ENCODE data around the gene SEC11C.

SEC11C gene

DNA sequence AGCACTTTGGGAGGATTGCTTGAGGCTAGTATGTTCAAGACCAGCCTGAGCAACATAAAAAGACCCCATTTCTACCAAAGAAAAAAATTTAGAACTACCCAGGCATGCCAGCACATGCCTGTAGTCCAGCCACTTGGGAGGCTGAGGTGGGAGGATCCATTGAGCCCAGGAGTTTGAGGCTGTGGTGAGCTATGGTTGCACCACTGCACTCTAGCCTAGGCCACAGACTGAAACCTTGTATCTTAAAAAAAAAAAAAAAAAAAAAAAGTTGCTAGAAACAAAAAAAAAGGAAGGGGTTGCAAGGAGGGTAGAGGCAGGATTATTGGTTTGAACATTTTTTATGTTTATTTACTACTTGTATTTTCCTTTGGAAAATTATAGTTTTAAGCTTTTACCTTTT, 4.8 kb downstream of the SEC11C start:
- DNase-seq (ENCODE audit: low read depth in 2 of 2) = no peak

DNA sequence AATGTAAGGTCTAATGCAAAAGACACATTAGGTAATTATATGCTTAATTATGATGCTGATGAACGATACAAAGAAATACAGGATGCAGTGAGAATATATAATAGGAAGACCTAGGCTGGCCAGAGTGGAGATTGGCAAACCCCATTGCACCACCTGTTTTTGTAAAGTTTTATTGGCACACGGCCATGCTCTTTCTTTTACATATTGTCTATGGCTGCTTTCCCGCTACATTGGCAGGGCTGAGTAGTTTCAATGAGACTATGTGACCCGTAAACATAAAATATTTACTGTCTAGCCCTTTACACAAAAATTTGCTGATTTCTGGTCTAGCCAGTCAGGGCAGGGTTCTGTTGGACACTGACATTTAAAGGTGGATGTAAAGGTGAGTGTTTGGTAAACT, 5.4 kb downstream of the SEC11C start:
- no peak for DNase-seq (ENCODE audit: low read depth in 2 of 2)

DNA sequence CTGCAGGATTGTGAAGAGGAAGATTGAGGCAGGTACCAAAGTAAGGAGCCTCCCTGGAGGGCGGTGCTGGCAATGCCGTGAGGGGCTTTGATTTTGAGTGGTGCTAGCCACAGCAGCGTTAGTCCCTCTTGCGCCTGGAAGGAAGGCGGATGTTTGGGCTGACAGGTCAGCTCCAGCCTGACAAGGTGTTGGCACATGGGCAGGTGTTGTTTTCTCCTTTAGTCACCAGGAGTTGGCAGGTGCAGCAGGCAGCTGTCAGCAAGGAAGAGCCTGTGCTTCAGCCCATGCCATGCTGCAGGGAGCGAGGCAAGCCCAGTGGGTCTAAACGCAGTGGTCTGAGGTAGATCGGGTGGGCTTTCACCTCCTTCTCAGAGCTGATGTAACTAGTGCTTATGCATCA, 8.5 kb downstream of the SEC11C start:
- DNase-seq (ENCODE audit: low read depth in 2 of 2) = no peak

DNA sequence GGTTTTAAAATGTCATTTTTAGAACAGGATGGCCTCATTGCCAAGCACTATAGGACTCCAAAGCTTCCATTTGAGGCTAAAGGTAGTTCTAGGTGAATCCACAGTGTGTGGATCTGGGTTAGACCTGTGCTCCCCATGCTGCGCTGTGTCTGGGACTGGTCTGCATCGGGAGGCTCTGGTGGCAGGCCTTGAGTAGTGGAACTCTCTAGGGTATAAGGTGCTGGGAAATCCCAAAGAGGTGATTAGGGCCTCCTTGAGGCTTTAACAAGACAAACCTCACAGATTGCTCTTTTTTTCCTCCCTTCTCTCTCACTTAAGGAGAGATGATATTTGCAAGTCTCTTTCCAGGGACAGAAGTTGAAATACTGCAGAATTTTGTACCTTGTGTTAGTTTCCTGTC, 9.3 kb downstream of the SEC11C start:
- no peak for DNase-seq (ENCODE audit: low read depth in 2 of 2)

DNA sequence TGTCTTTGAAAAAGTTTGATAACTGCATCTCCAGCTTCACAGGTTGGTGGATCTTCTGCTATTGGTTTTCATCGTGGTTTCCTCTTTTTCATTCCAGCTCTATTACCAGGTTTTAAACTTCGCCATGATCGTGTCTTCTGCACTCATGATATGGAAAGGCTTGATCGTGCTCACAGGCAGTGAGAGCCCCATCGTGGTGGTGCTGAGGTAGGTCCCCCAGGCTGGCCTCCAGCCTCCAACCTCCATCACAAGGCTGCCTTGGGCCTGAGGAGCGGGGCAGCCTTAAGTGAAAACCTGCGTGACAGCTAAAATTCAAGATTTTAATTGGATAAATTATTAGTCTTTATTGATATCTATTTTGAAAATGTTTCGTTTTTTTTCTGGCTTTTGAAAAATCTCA, 9.7 kb downstream of the SEC11C start:
- no peak for DNase-seq (ENCODE audit: low read depth in 2 of 2)

DNA sequence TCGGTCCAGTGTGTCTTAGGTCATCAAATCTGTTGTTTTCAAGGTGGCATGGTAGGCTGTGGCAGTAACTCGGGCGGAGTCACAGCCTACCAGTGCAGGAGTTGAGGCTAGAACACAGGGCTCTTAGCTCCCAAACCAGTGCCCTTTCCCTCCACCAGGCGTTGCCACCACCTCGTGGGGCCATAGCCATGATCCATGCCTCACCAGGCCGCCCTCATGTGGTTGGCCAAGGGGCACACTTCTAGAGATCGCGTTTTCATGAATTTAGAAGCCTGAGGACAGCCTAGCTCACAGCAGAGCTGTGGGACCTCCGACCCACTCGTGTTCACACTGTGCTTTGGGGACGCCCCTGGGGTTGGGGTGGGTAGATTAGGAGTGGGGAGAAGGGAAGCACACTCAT, 10.6 kb downstream of the SEC11C start:
- DNase-seq (ENCODE audit: low read depth in 2 of 2) = no peak

DNA sequence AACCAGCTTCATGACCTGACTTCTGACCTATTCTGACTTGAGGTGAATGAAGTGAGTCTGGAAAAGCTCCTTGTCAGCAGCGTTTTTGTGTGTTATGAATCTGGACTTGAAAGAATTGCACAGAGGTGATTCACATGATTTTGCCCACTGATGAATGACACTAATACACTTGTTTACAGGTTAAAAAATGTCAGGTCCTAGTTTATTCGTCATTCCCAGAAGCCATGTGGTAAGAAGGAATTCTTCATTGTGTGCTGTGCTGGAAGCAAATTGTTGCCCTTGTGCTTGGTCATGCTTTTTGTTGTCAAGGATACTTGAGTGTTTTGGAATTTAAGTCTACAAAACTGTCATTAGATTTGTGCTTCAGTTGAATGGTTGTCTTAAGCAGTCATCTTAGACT, 15.5 kb downstream of the SEC11C start:
- DNase-seq (ENCODE audit: low read depth in 2 of 2) = no peak

DNA sequence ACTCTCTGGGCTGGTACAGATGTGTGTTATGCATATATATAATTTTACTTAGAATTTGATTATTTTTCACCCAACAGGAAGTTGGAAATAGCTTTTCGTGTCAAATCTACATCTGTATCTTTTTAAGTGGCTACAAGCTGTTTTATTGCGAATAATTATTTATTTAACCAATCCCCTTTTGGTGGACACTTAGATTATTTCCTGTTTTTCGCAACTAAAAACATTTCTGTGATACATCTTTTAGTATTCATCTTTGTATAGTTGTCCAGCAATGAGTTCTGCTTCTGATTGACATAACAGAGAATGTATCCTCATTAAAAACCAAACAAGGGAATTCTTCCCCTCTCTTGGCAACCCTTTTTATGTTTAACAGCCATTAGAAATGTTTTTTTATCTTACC, 16.6 kb downstream of the SEC11C start:
- DNase-seq (ENCODE audit: low read depth in 2 of 2) = no peak

DNA sequence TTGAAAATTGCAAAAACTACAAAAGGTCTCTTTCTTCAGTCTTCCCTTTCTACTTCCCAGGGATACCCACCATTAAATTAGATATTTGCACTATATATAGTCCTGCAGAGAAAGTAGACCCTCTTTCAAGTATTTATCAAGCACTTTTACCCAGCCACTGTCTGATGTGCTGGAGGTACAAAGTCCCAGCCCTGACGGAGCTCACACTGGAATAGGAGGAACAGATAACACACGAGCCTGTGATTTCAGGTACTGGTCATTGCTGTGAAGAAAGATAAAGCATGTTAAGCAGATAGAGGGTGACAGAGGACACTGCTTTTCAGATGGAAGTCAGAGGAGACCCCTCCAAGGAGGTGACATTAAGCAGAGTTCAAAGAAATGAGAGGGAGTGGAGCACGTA, 19.6 kb downstream of the SEC11C start:
- DNase-seq (ENCODE audit: low read depth in 2 of 2) = no peak

DNA sequence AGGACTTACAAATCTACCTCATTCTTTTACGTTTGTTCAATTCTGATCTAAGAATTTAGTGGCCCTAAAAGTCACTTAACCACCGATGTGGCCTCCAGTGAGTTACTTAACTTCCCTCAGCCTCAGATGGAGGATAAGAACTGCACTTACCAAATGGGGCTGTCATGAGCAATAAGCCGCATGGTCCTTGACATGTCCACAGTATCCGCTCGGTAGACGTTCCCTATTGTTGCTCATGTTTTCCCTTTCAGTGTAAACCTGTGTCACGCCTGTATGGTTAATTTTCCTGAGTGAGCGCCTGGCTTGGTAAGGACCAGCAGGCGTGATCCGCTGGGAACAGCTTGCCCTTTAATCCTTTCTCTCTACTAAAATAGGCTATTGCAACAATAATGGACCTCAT, 20.3 kb downstream of the SEC11C start:
- no peak for DNase-seq (ENCODE audit: low read depth in 2 of 2)

DNA sequence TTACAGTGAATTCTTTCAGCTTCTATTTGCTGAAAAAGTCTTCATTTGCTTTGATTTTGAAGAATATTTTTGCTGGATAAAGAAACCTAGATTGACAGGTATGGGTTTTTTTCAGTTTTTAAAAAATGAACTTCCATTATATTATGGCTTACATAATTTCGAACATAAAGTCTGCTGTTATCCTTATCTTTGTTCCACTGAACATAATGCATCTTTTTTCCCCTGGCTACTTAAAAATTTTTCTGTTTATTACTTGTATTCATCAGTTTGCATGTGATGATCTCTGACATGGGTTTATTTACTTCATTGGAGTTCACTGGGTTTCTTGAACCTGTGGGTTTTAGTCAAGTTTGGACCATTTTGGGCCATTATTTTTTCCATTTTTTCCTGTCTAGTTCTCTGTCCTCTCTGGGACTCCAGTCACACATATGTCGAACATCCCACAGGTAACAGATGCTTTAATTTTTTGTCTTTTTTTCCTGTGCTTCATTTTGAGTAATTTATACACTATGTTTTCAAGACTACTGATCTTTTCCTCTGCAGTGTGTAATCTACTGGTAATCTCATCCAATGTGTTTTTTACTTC, 33.1 kb downstream of the SEC11C start:
- DNase-seq (ENCODE audit: low read depth in 2 of 2) = no peak

DNA sequence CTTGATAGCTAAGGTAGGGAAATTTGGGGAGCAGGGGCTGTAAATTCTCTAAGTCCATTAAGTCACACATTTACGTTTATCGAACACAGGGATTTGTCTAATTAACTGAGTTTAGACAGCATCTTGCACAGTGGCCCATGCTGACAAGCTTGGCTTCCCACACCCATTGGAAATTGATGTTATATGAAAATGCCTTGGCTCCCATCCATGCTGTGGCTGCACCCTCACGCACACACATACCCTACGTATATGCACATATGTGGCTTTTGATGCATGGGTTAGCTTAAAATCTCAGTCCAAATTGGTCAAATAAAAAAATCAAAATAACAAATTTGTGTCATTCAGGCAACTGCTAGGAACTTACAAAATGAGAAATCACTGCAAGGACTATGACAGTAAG, 37.8 kb downstream of the SEC11C start:
- no peak for DNase-seq (ENCODE audit: low read depth in 2 of 2)

DNA sequence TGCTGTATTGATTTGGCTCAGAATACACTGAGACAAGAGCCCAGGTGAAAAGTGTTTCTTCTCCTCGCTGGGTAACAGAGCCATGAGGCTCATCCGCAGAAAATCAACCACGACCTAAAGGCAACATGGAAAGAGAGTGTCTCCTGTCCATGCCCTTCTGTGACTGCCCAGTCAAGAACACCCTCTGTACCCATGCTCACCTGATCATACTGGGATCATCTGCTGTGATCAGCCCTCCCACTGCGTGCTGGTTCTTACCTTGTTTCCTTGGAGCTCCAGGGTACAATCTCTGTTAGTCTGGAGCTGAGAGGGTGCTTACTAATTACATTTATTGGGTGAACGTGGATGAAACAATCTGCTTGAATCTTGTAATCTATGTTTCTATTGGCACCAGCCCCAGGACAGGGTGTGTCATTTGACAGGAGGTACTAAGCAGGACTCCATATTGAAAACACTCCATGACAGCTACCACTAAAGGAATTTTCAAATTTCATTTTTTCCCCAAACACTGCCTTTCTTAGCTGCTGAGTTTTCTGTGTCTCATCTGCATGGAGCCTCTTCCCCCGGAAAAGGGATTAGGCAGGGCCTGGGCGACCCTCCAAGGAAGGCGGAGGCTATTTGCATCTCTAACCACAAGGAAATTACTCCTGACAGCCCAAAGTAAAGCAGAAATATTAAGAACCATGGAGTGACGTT, 40.6 kb downstream of the SEC11C start:
- DNase-seq (ENCODE audit: low read depth in 2 of 2) = no peak

DNA sequence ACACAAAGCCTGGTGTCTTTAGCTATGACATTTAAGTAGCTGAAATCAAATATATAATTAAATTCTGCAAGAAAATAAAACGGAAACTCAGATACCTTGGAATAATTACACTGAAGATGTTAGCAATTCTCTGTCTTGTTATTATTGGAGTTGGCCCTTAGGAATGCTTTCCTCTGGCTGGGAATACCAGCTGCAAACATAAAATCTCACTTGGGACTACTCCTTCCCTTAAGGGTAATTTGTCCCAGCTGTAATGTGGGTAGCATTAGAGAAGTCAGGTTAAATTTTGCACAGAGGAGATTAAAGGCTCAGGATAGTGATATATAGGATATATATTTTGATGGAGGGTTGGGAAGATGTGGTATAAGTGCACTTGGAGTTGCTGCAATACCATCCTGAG, 43.0 kb downstream of the SEC11C start:
- no peak for DNase-seq (ENCODE audit: low read depth in 2 of 2)

DNA sequence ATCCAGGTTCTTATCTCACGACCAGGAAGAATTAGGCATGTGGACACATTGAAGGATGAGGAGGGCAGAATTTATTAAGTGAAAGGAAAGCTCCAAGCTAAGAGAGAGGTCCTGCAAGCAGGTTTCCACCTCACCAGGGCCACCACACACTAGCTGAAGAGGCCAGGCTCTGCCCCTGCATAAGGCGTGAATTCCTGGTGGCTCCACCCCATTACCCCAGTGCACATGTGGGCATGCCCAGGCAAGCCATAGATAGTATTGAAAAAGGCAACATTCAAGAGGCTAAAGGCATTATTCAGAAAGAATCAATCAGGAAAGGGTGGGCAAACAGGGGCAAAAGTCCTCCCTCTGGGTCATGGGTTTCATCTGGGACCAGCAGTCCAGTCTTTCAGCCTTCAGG, 49.3 kb downstream of the SEC11C start:
- no peak for DNase-seq (ENCODE audit: low read depth in 2 of 2)

DNA sequence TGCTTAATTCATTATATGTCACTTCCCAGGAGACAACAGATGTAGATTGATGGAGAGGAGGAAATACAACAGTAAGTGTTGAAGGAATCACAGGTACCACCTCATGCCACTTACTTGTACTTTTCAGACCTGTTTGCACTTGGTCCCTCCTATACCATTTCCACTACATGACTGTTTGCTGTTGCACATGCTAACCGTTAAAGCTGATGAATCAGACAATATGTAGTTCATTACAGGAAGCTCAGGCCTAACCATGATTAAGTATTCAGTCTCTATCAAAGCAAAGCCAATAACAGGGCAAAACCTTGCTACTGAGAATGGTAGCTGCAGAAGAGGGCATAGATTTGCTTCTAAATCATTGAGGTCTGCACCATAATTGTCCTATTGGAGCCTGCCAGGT, 50.1 kb downstream of the SEC11C start:
- DNase-seq (ENCODE audit: low read depth in 2 of 2) = no peak

DNA sequence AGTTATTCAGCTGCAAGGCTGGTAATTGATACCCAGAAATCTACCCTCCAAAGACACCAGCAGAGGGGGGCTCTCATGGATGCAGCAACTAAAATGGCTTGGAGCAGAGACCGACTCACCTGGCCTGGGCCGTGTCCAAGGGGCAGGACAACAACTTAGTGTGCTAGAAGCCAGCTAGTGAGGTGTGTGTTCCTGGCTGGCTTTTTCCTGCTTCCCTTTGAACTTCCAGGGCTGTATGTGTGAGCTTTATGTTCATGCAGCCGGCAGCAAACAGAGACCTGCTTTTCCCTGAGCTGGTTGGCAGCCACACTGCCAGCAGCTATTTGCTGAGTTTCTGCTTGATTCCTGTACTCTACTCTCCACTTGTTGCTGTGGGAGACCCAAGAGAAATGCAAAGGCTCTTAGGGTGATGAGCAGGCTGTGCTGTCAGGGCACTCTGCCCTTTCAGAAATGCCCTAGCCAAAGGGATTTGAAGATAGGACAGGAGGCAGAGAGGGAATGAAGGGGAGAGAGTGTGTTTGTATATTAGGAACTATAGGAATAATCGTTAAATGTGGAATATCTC, 56.6 kb downstream of the SEC11C start:
- DNase-seq (ENCODE audit: low read depth in 2 of 2) = no peak

DNA sequence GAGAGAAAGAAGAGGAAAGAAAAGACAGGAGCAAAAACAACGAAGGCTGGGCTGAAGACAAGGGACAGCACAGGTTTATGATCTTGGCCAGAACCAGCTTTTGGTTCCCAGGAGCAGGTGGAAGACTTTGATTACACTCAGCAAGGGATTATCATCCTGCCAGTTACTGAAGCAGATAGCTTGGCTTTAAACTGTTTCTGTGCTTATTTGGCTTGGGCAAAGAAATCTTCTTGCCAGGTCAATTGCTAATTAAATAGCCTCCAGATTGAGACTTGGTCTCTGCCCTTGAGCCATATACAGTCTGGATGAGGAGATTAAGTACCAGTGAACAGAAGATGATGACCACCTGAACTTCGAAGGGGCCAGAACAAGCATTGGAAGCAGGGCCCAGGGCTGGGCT, 58.0 kb downstream of the SEC11C start:
- no peak for DNase-seq (ENCODE audit: low read depth in 2 of 2)

DNA sequence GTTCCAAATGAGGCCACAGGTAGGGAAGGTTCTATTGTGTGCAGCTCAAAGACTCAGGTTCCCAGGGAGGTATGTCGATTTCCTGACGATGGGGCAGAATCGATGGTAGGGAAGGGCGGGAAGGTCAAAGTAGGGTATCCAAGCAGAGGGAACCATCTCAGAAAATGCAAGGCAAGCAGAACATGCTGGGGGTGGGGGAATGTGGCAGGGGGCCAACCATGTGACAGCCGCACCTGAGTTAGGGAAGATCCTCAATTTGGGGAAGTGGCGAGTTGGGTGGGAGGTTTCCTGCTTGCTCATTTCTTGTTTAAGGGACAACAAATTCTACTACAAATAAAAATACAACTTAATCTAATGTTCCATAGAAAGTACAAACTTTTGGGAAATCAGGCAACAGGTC, 58.5 kb downstream of the SEC11C start:
- DNase-seq (ENCODE audit: low read depth in 2 of 2) = no peak

DNA sequence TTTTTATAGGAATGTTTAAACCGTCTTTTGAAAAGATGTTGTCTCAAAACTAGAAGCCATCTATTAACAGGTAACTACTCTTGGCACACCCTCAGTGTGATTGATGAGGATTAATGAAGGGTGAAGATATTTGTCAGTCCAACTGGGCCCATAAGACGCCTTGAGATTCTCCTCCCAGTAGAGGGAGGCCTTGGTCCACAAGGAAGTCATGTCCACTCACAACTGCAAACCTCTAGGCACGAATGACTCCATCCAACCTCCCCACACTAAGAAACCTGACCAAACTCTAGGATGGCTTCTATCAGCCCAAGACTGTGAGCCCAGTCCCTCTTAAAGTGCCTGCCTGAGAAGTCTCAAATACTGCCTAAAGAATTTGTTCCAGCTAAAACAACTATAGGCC, 61.1 kb downstream of the SEC11C start:
- no peak for DNase-seq (ENCODE audit: low read depth in 2 of 2)

DNA sequence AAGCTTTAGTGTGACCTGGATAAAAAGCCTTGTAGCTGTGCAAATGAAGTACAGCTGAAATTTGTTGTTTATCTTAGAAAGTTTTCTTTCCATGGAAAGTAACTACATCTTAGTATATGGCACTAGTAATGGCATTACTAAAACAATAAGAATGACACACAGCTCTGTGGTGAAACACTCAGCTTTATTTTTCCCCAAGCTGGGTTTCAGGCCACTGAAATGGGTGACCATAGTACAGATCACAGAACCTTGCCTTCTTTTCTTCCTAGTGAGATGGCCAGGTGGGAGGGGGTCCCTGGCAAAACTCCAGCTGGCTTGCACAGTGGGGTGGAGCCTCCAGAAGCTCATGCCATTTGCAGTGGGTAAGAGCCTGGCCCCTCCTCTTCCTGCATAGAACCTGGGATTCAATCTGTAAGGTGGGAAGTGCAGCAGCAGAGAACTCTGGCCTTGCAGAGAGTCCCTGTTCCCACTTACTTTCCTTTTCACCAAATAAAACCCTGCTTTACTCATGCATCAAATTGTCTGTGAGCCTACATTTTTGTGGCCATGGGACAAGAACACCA, 62.7 kb downstream of the SEC11C start:
- DNase-seq (ENCODE audit: low read depth in 2 of 2) = peak in 1 of 2 donors; percentile 1

DNA sequence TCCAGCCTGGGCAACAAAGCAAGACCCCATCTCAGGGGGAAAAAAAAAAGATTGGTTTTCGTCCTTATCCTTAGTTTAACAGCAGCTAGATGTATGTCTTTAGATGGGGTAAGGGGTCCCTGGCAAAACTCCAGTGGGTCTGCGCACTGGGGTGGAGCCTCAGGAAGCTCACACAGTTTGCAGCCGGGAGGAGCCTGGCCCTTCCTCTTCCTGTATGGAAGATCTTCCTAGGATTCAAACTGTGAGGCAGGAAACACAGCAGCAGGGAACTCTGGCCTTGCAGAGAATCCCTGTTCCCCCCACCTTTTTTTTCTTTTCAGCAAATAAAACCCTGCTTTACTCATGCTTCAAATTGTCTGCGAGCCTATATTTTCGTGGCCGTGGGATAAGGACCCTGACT, 67.8 kb downstream of the SEC11C start:
- DNase-seq (ENCODE audit: low read depth in 2 of 2) = no peak
